HEK293 (cell line): ENCODE data around the gene PBXIP1.

Source experiments
- ZNF701 ChIP-seq: fragments of 450-650 bp; formaldehyde crosslinking; IDR thresholded peaks from 2 replicates; pipeline ENCODE4 v1.5.1; 2016; ENCODE audit warnings: missing biosample characterization, missing genetic modification characterization
- TF ChIP-seq, protein P1 (sequence below): fragments of 450-650 bp; formaldehyde crosslinking; IDR thresholded peaks from 2 replicates; pipeline ENCODE4 v1.5.1; 2016; ENCODE audit warnings: missing biosample characterization, missing genetic modification characterization

DNA sequence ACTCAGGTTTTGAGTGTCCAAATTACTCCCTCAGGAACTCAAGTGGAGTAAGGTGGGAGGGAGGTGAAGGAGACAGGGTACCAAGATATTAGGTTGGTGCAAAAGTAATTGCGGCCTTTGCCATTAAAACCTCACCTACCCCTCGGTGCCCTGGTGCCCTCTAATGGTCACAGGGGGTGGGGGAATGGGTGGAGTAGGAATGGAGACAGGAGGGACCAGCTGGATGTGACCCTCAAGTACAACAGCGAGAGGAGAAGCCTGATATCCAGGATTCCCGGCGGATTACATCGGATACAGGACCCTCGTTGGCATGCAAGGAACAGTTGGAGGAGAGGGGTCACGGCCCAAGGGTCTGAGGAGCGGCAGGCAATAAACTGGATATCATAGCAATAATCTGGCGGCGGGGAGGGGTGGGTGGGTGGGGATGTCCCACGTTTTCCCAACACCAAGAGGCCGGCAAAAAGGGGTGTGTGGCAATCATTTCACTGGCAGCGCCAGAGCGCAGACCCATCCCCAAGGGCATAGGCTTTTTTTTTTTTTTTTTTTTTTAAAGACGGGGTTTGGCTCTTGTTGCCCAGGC is 42.4 kb upstream of the PBXIP1 start:
- TF ChIP-seq, protein P1, sequence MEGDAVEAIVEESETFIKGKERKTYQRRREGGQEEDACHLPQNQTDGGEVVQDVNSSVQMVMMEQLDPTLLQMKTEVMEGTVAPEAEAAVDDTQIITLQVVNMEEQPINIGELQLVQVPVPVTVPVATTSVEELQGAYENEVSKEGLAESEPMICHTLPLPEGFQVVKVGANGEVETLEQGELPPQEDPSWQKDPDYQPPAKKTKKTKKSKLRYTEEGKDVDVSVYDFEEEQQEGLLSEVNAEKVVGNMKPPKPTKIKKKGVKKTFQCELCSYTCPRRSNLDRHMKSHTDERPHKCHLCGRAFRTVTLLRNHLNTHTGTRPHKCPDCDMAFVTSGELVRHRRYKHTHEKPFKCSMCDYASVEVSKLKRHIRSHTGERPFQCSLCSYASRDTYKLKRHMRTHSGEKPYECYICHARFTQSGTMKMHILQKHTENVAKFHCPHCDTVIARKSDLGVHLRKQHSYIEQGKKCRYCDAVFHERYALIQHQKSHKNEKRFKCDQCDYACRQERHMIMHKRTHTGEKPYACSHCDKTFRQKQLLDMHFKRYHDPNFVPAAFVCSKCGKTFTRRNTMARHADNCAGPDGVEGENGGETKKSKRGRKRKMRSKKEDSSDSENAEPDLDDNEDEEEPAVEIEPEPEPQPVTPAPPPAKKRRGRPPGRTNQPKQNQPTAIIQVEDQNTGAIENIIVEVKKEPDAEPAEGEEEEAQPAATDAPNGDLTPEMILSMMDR = no peak
- TF ChIP-seq ZNF701 = no peak
